Right lung (tissue), 5 donors: ENCODE results near the gene ZNF646. TPM values are rescaled to one million over a fixed set of nuclear protein-coding genes. Genes with fewer than 3 reads are reported as not detected.

Experiments used
- DNase-seq, 2 donors: peaks; one replicate each; pipeline ENCODE4 v3.0.0-alpha.2; 2013
- polyA plus RNA-seq, 5 donors: library from polyadenylated mRNA; unstranded; fragments of 120-200 nt; gene quantifications; one replicate each; pipeline versions ENCODE4 v1.2.1 to v1.2.3, GENCODE V29; 2013; ENCODE audit warnings: inconsistent platforms in 1 of 5, low replicate concordance in 1 of 5; ENCODE audit not compliant: insufficient read length in 5 of 5, insufficient read depth in 1 of 5

Gene ZNF646
- polyA plus RNA-seq, 5 donors = 9.7 to 13.8 (median 12.7) TPM

DNA sequence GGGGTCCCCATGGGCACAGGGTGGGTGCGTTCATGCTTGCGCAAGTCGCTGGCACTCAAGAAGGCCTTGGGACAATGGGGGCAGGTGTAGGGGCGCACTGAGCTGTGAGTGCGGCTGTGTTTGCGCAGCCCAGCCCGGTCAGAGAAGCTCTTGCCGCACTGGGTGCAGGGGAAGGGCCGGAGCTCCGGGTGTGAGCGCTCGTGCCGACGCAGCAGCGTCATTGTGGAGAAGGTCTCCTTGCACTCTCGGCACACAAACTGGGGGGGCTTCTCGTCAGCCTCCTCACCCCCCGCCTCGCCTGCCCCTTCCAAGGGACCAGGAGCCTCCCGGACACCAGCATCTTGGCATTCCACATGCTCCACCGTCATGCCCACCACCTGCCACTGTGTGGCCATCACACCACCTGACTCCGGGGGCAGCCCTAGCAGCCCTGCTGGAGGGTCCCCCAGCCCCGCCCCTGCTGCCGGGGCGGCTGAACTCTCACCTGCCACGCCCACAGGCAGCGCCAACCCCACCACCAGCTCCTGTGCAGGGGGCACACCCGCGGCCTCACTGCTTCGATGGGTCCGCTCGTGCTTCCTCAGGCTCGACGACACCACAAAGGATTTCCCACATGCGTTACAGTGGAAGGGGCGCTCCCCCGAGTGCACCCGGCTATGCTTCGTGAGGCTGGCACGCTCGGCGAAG, 13.0 kb upstream of the ZNF646 start:
- DNase-seq = no peak

DNA sequence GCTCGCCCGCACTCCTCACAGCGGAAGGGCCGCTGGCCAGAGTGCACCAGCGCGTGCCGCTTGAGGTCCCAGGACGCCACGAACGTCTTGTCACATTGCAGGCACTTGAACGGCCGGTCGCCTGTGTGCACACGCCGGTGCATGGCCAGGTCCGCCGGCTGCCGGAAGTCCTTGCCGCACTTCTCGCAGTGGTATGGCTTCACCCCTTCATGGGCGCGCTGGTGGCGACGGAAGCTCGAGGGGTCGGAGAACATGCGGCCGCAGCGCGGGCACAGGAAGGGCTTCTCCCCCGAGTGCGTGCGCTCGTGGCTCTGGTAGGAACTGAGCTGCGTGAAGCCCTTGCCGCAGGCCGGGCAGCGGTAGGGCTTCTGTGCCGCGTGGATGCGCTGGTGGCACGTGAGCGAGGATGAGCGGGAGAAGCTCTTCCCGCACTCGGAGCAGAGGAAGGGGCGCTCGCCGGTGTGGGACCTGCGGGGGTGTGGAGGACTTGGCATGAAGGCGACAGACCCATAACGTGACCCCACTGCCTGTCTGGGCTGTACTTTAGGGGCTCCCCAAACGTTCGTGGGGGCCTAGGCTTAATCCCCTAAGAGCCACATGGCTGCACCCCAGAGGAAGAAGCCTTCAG, 12.3 kb upstream of the ZNF646 start:
- DNase-seq = no peak

DNA sequence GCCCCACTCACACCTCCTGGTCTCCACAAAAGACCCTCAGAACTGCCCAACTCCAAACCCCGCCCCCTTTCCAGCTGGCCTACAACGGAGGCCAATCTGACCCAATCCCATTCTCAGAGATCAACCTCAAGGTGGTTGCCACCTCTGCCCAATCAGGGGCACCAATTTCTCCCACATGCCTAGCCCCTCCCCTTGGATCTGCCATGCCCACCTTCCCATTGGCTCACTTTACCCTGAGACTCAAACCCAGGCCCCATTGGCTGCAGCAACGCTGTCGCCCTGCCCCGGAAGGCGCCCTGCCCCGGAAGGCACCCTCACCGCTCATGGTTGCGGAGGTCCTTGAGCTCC, 10.8 kb upstream of the ZNF646 start:
- no peak for DNase-seq

DNA sequence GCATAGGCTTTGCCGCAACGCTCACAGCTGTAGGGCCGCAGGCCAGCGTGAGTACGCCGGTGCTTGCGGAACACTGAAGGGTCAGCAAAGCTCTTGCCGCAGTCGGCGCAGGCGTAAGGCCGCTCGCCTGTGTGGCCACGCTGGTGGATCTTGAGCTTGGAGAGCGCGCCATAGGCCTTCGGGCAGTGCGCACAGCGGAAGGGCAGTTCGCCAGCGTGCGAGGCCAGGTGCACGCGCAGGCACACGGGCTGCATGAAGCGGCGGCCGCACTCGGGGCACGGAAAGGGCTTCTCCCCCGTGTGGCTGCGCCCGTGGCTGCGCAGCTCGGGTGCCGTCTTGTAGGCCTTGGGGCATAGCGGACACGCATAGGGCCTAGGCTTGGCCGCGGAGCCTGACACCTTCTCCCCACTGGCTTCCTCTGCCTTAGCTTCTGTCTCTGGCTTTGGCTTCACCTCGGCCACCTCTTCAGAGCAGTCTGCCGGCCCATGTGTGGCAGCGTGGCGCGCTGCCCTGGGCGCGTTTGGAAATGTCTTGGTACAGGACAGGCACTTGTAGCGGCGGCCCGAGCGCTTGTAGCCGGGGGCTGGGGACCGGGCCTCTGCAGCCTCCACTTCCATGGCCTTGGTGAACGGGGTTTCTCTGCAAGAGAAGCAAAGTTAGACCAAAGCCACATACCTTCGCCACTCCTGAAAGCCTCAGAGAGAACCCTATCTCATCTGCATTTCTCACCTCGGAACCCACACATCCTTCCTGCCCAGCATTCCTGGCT, 10.2 kb upstream of the ZNF646 start:
- DNase-seq = no peak

DNA sequence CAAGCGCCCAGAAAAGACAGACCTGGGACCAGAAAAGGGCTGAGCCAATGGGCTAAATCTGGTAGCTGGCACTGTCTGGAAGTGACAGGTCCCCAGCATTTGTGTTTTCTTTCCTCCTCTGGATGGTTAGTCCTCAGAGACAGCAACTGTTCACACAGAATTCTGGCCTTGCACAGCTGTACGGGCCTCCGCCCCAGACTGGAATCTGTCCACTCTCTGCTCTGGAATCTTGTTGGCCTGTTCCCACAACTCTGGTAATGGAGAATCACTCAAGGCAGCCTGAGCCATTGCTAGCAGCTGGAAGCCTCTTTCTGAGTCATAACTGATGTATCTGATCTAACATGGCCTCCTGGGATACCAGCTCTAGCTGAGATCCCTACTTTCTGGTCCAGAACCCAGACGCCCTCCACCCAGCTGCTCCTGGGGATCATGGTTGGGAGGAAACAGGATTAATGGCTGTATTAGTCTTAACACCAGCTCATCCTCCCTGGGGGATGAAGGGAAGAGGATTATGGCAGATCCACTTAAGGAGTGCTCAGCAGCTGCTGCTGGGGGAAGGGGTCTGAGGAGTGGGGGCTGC, 9.2 kb upstream of the ZNF646 start:
- no peak for DNase-seq

DNA sequence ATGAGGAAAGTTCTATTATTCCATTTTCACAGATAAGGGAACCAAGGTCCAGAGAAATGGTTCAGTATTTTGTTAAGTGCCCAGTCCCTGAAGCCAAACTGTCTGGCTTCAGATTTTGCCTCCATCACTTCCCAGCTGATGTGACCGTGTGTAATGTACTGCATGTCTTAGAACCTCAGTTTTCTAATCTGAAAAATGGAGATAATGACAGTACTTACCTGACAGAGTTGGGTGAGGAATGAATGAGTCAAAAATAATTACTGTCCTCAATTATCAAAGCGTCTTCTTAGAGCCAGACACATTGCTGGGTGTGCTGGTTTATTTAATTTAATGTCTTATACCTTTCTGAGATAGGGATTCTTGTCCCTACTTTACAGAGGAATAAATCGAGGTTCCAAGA, 6.9 kb upstream of the ZNF646 start:
- DNase-seq = no peak

DNA sequence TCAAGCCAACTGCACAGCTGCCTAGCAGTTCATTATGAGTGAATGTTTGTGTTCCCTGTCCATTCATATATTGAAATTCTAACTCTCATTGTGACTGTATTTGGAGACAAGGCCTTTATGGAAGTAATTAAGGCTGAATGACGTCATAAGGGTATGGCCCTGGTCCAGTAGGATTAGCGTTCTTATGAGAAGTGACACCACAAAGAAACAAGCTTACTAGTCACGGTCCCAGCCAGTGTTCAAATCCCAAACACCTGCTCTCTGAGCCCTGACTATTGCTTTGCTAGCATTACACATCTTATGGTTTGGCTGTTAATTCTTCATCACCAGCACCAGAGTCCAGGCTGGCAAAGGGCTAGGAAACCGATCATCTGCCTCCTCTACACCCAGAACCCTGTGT, 2.4 kb upstream of the ZNF646 start:
- no peak for DNase-seq

DNA sequence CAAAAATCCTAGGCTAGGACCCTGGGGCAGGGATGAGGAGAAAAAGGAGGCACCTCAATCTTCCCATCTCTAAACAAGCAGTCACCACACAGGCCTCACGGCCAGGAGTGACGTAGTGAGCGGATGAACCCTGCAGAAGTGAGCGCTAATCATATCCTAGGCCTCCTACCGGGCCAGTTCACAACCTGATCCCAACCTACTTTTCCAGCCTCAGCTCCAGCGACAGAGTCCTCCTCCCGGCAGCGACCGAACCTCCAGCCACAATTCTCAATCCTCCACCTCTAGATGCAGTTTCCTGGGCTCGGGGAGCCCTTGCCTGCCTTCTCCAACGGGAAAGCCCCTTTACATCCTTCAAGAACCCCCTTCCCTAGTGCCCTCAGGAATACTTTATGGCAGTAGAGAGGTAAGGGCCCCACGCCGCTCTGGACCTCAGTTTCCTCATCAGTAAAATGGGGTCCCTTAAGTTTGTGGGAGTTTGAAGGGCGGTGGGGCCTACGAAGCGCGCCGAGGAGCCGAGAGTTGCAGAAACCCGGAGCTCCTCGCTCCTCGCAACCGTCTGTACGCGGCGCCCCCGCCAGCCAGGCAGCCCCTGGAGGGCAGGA, 1.6 kb upstream of the ZNF646 start:
- DNase-seq = no peak

DNA sequence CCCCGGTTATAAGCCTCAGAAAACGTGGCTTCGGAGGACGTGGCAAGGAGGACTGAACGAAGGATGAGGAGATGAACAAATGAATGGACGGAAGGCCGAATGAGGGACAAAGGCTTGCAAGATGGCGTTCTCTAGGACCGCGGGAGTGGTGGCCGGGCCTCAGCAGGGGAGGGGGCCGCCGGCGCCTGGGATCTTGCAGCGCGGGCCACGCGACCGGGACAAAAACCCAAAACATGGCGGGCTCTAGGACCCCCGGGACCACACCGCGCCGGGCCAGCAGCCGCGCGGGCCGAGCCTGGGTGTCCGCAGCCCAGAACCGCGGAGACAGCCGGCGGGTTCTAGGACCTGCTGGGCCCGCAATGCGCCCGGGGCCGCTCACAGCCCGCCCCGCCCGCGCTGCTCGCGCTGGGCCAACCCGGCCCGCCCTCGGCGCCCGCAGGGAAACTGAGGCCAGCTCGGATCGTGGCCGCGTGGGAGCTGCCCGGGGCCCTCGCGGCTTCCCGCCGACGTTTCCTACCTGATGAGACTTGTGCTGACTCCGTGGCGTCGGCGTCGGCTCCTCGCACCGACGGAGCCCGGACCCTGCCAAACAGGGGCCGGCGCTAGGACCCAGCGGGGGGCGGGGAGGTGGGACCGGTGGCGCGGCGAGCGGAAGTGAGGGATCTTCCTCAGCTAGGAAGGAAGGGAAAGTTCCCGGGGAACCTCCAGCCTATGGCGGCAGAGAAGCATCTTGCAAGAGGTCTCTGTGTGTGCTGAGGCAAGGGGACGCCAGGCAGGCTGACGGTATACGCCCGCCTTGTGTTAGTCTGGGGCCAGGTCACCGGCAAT, 866 bp upstream of the ZNF646 start:
- peak; percentile 91 to 94 for DNase-seq

DNA sequence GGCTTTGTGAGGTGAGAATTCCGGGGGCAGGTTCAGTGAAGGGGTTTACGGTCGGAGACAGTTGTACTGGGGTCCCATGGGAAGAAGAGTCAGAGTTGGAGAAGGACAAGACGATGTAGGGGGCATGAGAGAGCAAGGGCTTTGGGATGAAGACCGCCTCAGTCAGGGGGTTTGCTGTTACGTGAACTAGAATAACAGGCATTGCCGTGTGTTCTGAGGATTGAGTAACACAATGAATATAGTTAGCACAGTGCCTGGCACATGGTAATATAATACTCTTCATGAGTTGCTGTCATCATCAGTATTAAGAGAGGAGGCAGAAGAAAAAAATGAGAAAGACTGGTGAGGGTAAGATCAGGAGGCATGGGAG, 577 bp downstream of the ZNF646 start:
- no peak for DNase-seq

DNA sequence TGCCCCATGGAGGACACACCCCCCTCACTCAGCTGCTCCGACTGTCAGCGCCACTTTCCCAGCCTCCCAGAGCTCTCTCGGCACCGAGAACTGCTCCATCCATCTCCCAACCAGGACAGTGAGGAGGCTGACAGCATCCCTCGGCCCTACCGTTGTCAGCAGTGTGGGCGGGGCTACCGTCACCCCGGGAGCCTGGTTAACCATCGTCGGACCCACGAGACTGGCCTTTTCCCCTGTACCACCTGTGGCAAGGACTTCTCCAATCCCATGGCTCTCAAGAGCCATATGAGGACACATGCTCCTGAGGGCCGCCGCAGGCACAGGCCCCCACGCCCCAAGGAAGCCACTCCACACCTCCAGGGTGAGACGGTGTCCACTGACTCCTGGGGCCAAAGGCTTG, 2.1 kb downstream of the ZNF646 start:
- DNase-seq = no peak

DNA sequence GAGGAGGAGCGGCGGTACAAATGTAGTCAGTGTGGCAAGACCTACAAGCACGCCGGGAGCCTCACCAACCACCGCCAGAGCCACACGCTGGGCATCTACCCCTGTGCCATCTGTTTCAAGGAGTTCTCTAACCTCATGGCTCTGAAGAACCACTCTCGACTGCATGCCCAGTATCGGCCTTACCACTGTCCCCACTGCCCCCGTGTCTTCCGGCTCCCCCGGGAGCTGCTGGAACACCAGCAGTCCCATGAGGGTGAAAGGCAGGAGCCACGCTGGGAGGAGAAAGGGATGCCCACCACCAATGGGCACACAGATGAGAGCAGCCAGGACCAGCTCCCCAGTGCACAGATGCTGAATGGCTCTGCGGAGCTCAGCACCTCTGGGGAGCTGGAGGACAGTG, 2.8 kb downstream of the ZNF646 start:
- no peak for DNase-seq

DNA sequence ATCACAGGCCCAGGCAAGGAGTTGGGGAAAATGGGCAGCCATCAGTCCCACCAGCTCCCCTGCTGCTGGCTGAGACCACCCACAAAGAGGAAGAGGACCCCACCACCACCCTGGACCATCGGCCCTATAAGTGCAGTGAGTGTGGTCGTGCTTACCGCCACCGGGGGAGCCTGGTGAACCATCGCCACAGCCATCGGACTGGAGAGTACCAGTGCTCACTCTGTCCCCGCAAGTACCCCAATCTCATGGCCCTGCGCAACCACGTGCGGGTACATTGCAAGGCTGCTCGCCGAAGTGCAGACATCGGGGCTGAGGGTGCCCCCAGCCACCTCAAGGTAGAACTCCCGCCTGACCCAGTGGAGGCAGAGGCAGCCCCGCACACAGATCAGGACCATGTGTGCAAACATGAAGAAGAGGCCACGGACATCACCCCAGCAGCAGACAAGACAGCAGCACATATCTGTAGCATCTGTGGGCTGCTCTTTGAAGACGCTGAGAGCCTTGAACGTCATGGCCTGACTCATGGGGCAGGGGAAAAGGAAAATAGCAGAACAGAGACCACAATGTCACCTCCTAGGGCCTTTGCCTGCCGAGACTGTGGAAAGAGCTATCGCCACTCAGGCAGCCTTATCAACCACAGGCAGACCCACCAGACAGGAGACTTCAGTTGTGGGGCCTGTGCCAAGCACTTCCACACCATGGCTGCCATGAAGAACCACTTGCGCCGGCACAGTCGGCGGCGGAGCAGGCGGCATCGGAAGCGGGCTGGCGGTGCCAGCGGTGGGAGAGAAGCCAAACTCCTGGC, 3.6 kb downstream of the ZNF646 start:
- DNase-seq = no peak

DNA sequence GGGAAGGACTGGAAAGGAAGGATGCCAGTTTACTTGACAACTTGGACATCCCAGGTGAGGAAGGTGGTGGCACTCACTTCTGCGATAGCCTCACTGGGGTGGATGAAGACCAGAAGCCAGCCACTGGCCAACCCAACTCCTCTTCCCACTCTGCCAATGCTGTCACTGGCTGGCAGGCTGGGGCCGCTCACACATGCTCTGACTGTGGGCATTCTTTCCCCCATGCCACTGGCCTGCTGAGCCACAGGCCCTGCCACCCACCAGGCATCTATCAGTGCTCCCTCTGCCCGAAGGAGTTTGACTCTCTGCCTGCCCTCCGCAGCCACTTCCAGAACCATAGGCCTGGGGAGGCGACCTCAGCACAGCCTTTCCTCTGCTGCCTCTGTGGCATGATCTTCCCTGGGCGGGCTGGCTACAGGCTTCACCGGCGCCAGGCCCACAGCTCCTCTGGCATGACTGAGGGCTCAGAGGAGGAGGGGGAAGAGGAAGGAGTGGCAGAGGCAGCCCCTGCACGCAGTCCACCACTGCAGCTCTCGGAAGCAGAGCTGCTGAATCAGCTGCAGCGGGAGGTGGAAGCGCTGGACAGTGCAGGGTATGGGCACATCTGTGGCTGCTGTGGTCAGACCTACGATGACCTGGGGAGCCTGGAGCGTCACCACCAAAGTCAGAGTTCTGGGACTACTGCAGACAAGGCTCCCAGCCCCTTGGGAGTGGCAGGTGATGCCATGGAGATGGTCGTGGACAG, 4.5 kb downstream of the ZNF646 start:
- DNase-seq = no peak

DNA sequence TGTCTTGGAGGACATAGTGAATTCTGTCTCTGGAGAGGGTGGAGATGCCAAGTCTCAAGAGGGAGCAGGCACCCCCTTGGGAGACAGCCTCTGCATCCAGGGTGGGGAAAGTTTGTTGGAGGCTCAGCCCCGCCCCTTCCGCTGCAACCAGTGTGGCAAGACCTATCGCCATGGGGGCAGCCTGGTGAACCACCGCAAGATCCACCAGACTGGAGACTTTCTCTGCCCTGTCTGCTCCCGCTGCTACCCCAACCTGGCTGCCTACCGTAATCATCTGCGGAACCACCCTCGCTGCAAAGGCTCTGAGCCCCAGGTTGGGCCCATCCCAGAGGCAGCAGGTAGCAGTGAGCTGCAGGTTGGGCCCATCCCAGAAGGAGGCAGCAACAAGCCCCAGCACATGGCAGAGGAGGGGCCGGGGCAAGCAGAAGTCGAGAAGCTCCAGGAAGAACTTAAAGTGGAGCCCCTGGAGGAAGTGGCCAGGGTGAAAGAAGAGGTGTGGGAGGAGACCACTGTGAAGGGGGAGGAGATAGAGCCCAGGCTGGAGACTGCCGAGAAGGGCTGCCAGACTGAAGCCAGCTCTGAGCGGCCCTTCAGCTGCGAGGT, 5.2 kb downstream of the ZNF646 start:
- no peak for DNase-seq

DNA sequence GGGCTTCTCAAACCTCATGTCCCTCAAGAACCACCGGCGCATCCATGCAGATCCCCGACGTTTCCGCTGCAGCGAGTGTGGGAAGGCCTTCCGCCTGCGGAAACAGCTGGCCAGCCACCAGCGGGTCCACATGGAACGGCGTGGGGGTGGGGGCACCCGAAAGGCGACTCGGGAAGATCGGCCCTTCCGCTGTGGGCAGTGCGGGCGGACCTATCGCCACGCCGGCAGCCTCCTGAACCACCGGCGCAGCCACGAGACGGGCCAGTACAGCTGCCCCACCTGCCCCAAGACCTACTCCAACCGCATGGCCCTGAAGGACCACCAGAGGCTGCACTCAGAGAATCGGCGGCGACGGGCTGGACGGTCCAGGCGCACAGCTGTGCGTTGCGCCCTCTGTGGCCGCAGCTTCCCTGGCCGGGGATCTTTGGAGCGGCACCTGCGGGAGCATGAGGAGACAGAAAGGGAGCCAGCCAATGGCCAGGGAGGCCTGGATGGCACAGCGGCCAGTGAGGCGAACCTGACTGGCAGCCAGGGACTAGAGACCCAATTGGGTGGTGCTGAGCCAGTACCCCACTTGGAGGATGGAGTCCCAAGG, 5.9 kb downstream of the ZNF646 start:
- DNase-seq = no peak

DNA sequence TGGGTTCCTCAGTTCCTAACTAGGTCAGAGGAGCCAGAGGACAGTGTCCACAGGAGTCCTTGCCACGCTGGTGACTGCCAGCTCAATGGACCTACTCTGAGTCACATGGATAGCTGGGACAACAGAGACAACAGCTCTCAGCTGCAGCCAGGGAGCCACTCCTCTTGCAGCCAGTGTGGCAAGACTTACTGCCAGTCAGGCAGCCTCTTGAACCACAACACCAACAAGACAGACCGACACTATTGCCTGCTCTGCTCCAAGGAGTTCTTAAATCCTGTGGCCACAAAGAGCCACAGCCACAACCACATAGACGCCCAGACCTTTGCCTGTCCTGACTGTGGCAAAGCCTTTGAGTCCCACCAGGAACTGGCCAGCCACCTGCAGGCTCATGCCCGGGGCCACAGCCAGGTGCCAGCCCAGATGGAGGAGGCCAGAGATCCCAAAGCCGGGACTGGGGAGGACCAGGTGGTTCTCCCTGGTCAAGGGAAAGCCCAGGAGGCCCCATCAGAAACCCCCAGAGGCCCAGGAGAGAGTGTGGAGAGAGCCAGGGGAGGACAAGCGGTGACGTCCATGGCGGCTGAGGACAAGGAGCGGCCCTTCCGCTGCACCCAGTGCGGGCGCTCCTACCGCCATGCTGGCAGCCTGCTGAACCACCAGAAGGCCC, 6.7 kb downstream of the ZNF646 start:
- no peak for DNase-seq
